RWPE1 (cell line): ENCODE results near the gene RRP8.

ENCODE experiments used
- CTCF ChIA-PET: fragments of 350-600 bp; sonication (Branson Sonifier 250); formaldehyde crosslinking; extraction: SDS; loops from one replicate; lab custom pipeline; 2021; lab: Yijun Ruan, JAX
- POLR2A ChIA-PET: fragments of 400-600 bp; formaldehyde crosslinking; extraction: SDS; loops from one replicate; lab custom pipeline; 2020; ENCODE audit warnings: antibody characterized with exemption; ENCODE audit not compliant: low non-redundant PET; lab: Yijun Ruan, JAX
- DNase-seq: peaks from one replicate; pipeline ENCODE4 v3.0.0; 2012; ENCODE audit warnings: low spot score
- H3K27ac ChIP-seq: fragments of 450-650 bp; 2 replicates; pipeline ENCODE4 v1.5.1; 2017
- CTCF ChIP-seq: fragments of 450-650 bp; conservative IDR thresholded peaks from 2 replicates; pipeline ENCODE4 v1.5.1; 2017; ENCODE audit warnings: low read depth, mild to moderate bottlenecking

Gene RRP8

GRCh38 chr11:6640036-6640984, 36.9 kb upstream of the RRP8 start:
- POLR2A ChIA-PET = no interaction called here
- no peak for DNase-seq
- H3K27ac ChIP-seq = no peak overlapping the region
- TF ChIP-seq CTCF = no peak
- CTCF ChIA-PET = interaction anchor here (1.0 kb wide), 1 partner anchor 43 kb away, joined by 3 read pairs; the partner anchor contains the start of gene MRPL17

GRCh38 chr11:6638429-6638828, 35.0 kb upstream of the RRP8 start:
- DNase-seq = no peak
- no peak for TF ChIP-seq CTCF
- no peak overlapping the region for H3K27ac ChIP-seq
- CTCF ChIA-PET = no interaction called here
- POLR2A ChIA-PET = no interaction called here

- ChIA-PET POLR2A (no interaction called here), CTCF (no interaction called here)
- no peak overlapping the region for H3K27ac ChIP-seq
Measured at GRCh38 chr11:6637871-6638270, 34.5 kb upstream of the RRP8 start.

GRCh38 chr11:6636480-6636879, 33.1 kb upstream of the RRP8 start:
- no peak for DNase-seq
- ChIA-PET CTCF (interaction anchor here (1.5 kb wide), 1 partner anchor 31 kb away, joined by 3 read pairs; no protein-coding TSS in a partner anchor), POLR2A (no interaction called here)
- no peak overlapping the region for H3K27ac ChIP-seq
- no peak for TF ChIP-seq CTCF

More at GRCh38 chr11:6637871-6638270, 34.5 kb upstream of the RRP8 start:
- TF ChIP-seq CTCF = no peak
- no peak for DNase-seq

- DNase-seq = no peak
- ChIA-PET POLR2A (no interaction called here), CTCF (interaction anchor here (0.6 kb wide), 1 partner anchor 41 kb away, joined by 3 read pairs; no protein-coding TSS in a partner anchor)
- TF ChIP-seq CTCF = no peak
- no peak overlapping the region for H3K27ac ChIP-seq
Measured at GRCh38 chr11:6635082-6635932, 31.9 kb upstream of the RRP8 start.

GRCh38 chr11:6634534-6634933, 31.1 kb upstream of the RRP8 start:
- no peak for TF ChIP-seq CTCF
- DNase-seq = no peak
- no peak overlapping the region for H3K27ac ChIP-seq
- ChIA-PET CTCF (interaction anchor here (0.6 kb wide), 1 partner anchor 14 kb away, joined by 3 read pairs; no protein-coding TSS in a partner anchor), POLR2A (no interaction called here)
